Coronary artery (tissue), 2 donors: ENCODE measurements around the gene PIF1.

Experiments used
- DNase-seq: peaks from one replicate; pipeline ENCODE4 v3.0.0-alpha.2; 2017; ENCODE audit warnings: low spot score
- H3K27ac ChIP-seq, 2 donors: fragments of 200-600 bp; sonication (generic); one replicate each; pipeline ENCODE4 v1.5.1; 2016 to 2019
- H3K4me3 ChIP-seq: fragments of 200-600 bp; sonication (generic); 2 replicates; pipeline ENCODE4 v1.5.1; 2016; ENCODE audit warnings: mild to moderate bottlenecking, moderate library complexity
- TF ChIP-seq, protein P1 (sequence below): fragments of 200-600 bp; sonication (generic); IDR thresholded peaks from one replicate; pipeline ENCODE4 v1.5.1; 2019; ENCODE audit warnings: antibody characterized with exemption

PIF1 gene

GRCh38 chr15:64847448-64847847 lies 22.0 kb upstream of the PIF1 start:
- Histone ChIP-seq H3K27ac (peak overlapping the region in 1 of 2 donors; percentile 66), H3K4me3 (no peak overlapping the region)
- TF ChIP-seq, protein P1, sequence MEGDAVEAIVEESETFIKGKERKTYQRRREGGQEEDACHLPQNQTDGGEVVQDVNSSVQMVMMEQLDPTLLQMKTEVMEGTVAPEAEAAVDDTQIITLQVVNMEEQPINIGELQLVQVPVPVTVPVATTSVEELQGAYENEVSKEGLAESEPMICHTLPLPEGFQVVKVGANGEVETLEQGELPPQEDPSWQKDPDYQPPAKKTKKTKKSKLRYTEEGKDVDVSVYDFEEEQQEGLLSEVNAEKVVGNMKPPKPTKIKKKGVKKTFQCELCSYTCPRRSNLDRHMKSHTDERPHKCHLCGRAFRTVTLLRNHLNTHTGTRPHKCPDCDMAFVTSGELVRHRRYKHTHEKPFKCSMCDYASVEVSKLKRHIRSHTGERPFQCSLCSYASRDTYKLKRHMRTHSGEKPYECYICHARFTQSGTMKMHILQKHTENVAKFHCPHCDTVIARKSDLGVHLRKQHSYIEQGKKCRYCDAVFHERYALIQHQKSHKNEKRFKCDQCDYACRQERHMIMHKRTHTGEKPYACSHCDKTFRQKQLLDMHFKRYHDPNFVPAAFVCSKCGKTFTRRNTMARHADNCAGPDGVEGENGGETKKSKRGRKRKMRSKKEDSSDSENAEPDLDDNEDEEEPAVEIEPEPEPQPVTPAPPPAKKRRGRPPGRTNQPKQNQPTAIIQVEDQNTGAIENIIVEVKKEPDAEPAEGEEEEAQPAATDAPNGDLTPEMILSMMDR: no peak
- DNase-seq: no peak

DNA sequence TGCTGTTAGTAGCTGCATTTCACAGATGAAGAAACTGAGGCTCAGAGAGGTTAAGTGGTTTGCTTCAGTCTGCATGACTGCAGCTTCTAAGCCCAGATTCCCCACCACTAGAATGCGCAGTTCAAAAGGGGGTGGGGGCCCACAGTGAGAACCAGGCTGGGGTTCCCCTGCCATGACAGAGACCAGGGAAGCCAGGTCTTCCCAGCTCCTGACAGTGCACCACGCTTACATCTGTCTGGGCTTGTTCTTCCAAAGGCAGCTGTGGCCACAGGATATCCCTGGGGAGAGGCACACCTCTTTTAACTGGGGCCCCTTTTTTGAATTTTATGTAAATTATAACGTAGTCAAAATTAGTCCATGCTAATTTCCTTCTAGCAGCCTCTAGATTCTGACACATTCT lies 21.6 kb upstream of the PIF1 start:
- TF ChIP-seq, protein P1: no peak
- H3K27ac ChIP-seq: peak overlapping the region in 1 of 2 donors; percentile 66
- DNase-seq: no peak
- no peak overlapping the region for H3K4me3 ChIP-seq

GRCh38 chr15:64845831-64846595 lies 20.6 kb upstream of the PIF1 start:
- H3K4me3 ChIP-seq: peak overlapping the region; percentile 99
- DNase-seq: no peak
- TF ChIP-seq, protein P1: no peak
- H3K27ac ChIP-seq: peak overlapping the region; percentile 48 to 100

GRCh38 chr15:64845183-64845611 lies 19.8 kb upstream of the PIF1 start:
- peak overlapping the region; percentile 48 to 100 for H3K27ac ChIP-seq
- TF ChIP-seq, protein P1: no peak
- peak overlapping the region; percentile 99 for H3K4me3 ChIP-seq
- peak; percentile 80 for DNase-seq

DNA sequence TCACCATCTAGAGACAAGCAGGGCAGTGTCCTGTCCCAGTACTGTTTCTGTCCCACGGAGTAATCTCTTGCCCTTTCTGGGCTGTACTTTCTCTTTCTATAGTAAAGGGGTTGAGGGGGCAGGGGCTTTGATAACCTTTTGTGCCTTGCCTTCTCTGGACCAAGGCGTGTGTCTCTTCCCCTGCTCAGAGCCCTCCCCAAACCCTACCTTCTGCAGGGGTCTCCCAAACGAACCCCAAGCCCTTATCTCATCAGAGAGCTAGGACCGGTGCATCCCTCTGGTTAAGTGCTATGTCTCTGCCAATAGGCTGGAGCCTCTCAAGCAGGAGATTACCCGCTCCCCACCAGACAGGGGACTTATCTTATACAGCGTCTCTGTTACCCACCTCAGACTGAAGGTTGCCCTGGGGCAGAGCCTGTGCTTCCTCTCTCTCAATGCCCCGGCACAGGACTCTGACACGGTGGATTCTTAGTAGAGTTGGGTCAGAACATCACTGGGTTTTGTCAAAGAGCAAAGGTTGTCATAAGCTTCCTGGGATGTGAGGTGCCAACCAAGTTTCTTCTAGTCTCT lies 19.2 kb upstream of the PIF1 start:
- no peak for DNase-seq
- H3K4me3 ChIP-seq: peak overlapping the region; percentile 99
- peak overlapping the region; percentile 48 to 100 for H3K27ac ChIP-seq
- TF ChIP-seq, protein P1: no peak

- TF ChIP-seq, protein P1: no peak
- peak overlapping the region; percentile 99 for H3K4me3 ChIP-seq
- peak overlapping the region; percentile 48 to 100 for H3K27ac ChIP-seq
- DNase-seq: no peak
Observed at GRCh38 chr15:64843991-64844390, 18.5 kb upstream of the PIF1 start.
